Frontal cortex (tissue), 4 donors: ENCODE measurements around the gene ZNF143. TPM values are rescaled to one million over a fixed set of nuclear protein-coding genes. Genes with fewer than 3 reads are reported as not detected.
"Not testable (repeated sequence)": the region's sequence is repeated elsewhere in the genome, so short reads cannot be mapped to it uniquely, and the experiment has no call there.

Experiments
- DNase-seq, 2 donors: peaks; one replicate each; pipeline ENCODE4 v3.0.0; 2012; ENCODE audit warnings: low spot score in 2 of 2
- FAIRE-seq: peaks from 2 replicates; lab custom pipeline; 2012; peaks lifted over from hg19 to GRCh38; lab: Jason Lieb, UNC
- total RNA-seq: library from RNA; depleted of rRNA; stranded (reverse); fragments of >200 nt; gene quantifications from one replicate; pipeline ENCODE4 v1.2.3, GENCODE V29; 2014
- donor health status: control.
- donor health status: control.
- donor health status: control.

The ZNF143 gene
- total RNA-seq, 1 donor from 2014 or later = 23.6 TPM

DNA sequence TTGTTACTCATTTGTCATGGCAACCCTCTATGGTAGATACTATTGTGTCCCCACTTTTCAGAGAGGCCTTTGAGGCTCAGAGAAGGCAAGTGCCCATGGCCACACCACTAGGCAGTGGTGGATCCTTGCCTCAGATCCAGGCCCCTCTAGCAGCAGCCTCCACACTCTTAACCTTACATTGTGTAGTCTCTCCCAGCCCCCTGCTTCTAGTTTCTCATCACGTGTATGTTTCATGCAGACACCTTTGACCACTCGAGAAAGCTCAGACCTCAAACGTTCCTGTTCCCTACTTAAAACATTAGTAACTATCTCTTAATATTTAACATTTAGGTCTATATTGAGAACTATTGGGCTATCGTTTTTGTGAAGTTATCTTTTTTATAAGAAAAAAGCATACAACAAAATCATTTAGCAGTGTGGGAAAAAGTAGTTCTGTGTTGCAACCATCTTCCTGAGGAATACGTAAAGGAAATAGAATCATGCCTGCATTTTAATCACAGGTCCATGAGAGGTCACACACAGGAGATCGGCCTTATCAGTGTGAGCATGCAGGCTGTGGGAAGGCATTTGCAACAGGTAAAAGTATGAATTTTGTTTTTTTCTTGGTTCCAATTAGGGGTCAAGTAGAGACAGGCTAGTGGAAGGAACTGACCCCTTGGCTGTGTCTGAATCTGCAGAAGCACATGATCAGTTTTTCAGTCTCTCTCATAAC, 35.1 kb downstream of the ZNF143 start:
- DNase-seq (no peak), FAIRE-seq (no peak)

- DNase-seq (no peak), FAIRE-seq (no peak)
These were observed 37.8 kb downstream of the ZNF143 start for GRCh38 chr11:9498457-9499078.

DNA sequence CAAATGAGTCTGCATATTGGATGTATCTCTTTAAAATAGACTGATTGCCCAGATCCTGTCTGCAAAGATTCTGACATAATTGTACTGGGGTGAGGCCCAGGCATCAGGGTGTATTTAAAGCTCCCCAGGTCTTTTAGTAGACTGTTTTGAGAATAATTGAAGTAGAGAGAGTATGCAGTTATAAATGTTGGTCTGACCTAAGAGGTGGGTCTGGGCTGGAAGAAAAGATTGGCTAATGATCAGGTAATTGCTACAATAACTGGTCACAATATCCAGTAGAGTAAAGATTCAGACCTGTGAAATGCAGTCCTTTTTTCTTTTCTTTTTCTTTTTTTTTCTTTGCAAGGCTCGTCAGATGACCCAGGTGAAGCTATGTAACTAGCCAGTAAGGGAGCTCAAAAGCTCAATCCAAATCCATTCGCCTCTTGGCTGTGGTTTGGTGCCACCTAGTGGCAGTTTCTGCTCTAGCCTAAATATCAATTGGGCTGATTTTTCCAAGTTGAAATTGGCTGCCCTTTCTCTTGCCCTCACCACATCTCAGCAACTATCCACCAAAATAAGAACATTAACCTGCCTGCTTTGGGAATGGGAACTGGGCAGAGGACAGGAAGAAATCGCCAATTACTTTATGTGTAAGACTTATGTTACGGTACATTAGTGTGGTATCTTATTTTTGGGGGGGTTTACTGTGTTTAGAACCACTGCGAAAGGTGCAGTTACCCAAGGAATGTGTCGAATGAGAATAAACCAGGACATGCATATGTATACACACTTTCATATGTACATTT, 45.9 kb downstream of the ZNF143 start:
- FAIRE-seq (no peak), DNase-seq (peak; percentile 31 to 56)

DNA sequence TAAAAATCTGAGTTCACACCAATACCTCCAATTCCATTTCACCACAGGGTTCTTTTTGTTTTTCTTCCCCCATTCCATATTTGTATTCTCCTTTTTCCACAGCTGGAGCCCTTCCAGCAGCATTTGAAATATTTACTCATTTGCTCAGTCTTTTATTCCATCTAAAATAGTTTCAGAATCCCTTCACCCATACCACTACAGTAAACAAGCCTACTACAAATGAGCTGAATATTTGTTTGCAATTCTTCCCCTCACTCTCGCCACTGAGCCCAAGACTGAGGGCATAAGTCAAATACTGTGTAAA, 46.4 kb downstream of the ZNF143 start:
- no peak for FAIRE-seq
- no peak for DNase-seq

DNA sequence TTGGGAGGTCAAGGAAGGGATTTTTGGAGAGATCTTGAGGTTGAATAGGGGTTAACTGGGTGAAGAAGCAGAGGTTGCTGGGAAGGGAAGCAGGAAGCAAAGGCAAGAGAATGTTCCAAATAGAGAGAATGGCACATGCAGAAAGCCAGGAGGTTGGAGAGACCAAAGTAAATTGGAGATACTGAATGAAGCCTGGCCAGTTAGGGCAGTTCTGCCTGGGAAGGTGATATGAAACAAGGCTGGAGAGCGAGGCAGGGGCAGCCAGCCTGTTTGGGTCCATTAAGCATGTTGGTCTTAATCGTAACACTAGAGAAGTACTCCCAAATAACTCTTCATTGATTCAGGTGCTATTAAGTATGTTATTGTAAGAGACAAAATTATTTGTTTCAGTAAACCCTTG, 48.2 kb downstream of the ZNF143 start:
- DNase-seq (no peak), FAIRE-seq (no peak)

DNA sequence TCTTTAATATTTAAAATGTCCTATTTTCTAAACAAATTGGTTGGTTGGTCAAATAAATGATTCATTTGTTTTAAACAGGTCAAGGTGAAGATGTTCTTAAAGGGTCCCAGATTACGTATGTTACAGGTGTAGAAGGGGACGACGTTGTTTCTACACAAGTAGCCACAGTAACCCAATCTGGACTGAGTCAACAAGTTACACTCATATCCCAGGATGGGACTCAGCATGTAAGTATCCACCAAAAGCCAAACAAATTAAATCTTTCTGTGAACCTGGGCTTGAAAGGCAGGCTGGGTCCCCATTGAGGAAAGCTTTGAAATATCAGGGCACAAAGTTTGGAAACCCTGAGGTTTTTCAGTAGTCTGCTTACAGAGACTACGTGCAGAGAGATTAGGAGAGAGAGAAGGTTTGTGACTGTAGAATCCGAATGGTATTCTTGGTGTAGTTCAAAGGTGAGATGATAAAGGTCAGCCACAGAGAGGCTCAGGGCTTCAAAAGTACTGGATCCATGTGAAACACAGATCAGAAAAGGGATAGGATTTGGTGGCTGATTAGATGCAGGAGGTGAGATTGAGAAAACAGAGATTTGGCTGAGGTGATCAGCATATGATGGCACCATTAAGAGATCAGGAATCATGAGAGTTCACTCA, 51.7 kb downstream of the ZNF143 start:
- DNase-seq = no peak
- no peak for FAIRE-seq

DNA sequence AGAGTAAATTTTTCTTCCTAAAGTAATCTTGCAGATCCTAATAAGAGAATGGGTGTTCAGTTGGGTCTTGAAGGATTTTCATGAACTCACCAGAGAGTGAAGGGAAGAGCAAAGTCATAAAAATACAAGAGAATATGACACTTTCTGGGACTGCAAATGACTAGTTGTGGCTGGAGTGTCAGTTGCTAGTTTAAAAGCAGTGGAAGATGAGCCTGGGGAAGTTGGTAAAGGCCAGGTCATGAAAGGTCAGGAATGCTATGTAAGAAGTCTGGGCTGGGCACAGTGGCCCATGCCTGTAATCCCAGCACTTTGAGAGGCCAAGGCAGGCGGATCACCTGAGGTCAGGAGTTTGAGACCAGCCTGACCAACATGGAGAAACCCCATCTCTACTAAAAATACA, 53.8 kb downstream of the ZNF143 start:
- not testable (repeated sequence) for FAIRE-seq, DNase-seq

DNA sequence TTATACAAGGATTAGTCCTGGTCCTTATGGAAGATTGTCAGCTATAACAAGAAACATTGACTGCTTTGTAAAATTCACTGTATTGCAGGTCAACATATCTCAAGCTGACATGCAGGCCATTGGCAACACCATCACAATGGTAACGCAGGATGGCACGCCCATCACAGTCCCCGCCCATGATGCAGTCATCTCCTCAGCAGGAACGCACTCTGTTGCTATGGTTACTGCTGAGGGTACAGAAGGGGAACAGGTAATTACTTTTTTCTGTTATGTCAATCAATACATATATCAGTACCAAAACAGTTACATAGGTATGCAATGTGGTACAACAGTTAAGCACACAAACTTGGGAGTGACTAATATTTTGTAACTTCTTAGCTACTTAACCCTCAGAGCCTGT, 55.3 kb downstream of the ZNF143 start:
- no peak for DNase-seq
- no peak for FAIRE-seq

- DNase-seq (no peak), FAIRE-seq (no peak)
These were observed 58.1 kb downstream of the ZNF143 start for GRCh38 chr11:9518835-9519410.

DNA sequence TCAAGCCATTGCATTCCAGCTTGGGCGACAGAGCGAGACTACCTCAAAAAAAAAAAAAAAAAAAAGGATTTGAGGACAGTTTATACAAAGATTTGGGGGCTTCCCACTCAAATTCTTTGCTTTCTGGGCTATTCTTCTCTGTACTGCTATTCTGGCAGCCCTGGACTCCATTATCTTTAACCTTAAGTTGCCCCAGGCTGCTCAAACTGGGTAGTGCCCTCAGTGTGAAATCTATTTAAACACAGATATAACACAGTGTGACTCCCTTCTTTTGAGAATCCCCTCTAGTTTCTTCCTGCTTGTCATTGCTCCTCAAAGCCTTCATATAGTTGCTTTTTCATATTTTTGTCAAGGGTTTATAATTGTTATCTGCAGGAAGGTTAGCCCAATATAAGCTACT, 63.2 kb downstream of the ZNF143 start:
- no peak for FAIRE-seq

DNA sequence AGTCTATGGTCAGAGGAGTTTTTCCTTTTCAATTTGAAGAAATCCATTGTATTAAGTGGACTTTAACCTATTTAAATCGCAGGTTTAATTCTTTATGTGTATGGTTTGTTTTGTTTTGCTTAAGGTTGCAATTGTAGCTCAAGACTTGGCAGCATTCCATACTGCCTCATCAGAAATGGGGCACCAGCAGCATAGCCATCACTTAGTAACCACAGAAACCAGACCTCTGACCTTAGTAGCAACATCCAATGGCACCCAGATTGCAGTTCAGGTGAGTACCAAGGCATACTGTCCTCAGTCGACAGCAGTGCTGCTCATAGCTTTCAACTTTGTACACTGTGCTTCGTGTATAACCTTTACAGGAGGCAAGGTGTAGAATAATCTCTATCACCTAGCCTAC, 64.3 kb downstream of the ZNF143 start:
- no peak for FAIRE-seq
- no peak for DNase-seq

More for the DNA sequence above, 63.2 kb downstream of the ZNF143 start:
- DNase-seq = no peak

- FAIRE-seq (no peak), DNase-seq (peak in 1 of 2 donors; percentile 27)
These were observed 66.8 kb downstream of the ZNF143 start for GRCh38 chr11:9527481-9528135.

GRCh38 chr11:9528136-9528501, 67.3 kb downstream of the ZNF143 start:
- no peak for FAIRE-seq
- no peak for DNase-seq

DNA sequence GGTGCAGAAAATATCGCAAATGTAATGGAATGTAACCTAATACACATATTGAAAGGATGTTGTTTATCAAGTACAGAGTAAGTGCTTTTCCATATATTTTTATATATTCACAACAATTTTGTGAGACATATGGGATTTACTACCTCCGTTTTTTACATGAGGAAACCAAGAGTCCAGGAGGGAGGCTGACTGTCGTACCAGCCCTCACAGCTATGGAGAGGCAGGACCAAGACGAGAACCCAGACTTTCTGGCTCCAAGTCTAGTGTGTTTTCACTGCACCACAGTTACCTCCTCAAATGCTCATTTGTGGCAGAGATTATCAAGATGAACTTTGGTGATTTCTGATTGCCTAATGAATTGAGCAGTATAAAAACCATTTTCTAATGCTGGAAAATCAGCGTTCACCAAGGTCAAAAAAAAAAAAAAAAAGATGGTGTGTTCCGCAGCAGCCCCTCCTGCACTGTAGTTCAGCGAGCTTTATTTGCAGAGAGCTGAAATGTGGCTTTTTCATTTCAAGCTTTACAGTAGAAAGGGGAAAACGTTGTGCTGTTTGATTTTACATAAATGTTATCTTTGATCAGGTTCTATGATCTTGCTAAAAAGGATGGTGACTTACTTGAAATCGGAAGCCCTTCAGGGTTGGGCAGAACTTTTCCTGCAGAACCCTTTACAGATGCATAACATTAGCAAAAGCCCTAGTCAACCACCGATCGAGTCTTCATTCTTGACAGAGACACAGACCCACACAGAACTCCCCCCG, 67.9 kb downstream of the ZNF143 start:
- FAIRE-seq = no peak

GRCh38 chr11:9529334-9529650, 68.5 kb downstream of the ZNF143 start:
- no peak for FAIRE-seq
- no peak for DNase-seq

More for the DNA sequence above, 67.9 kb downstream of the ZNF143 start:
- DNase-seq = no peak

DNA sequence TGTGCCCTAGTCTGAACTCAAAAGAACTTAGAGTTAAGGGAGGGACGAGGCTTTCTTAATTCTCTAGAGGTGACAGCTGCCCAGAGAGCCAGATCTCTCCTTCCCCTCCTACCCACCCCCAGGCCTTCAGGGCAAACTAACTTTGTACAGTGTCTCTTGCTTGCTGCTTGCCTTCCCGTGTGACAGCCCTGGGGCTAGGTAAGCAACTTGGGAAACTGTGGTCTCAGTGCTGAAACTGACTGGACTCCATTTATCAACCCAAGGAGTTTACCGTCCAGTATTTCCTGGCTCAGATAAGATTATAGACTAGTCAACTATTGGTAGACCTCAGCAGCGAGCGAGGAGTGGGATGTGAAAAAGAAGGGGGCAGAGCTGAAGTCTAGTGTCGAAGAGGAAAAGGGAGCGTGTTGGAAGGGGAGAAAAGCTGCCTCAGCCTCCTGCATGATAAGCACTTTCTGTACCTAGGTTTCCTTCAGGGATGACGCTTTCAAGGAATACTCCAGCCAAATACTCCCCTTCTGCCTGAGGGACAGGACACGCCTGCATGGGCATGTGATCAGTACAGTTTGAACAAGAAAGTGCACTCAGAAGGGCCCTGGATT, 69.3 kb downstream of the ZNF143 start:
- no peak for FAIRE-seq
- DNase-seq = no peak

- no peak for DNase-seq
- no peak for FAIRE-seq
These were observed 70.3 kb downstream of the ZNF143 start for GRCh38 chr11:9530901-9531625.

DNA sequence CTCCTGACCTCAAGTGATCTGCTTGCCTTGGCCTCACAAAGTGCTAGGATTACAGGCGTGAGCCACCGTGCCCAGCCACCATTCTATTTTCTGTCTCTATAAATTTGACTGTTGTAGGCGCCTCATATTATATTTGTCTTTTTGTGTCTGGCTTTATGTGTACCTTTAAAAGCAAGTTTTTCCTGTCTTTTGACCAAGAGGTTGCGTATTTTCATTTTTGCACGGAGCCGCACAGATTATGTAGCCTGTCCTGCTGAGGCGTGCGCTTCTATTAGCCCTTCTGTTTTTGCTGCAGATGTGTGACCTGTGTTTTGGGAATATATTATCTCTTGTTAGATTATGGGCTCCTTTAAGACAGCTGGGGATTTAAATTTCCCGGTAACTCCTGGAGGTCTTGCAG, 72.2 kb downstream of the ZNF143 start:
- FAIRE-seq (no peak), DNase-seq (no peak)
